ENCODE data around the gene GALNS.

The GALNS gene

GRCh38 chr16:88863426-88863825 lies 6.7 kb upstream of the GALNS start:
- TF ChIP-seq EZH2 (IDR thresholded peaks at IDR 0.05; ENCODE audit: borderline replicate concordance, low read depth, low read length, severe bottlenecking): no peak
- no peak for TF ChIP-seq CTCF (IDR thresholded peaks at IDR 0.05; ENCODE audit: borderline replicate concordance, extremely low read depth, low read length, poor library complexity, severe bottlenecking)
- Histone ChIP-seq H3K4me2 (ENCODE audit: insufficient read depth, low read length) (no peak overlapping the region), H3K27ac (ENCODE audit: low read length) (no peak overlapping the region), H3K79me2 (ENCODE audit: insufficient read depth, low read length) (peaks cover 5% of the 10 kb centered on the region), H3K27me3 (ENCODE audit: insufficient read depth, low read length, poor library complexity) (no peaks in the 10 kb centered on the region), H3K9ac (ENCODE audit: low read depth, low read length) (no peak overlapping the region), H3K4me3 (ENCODE audit: low read depth in 1 of 2, low read length in 2 of 2) (no peak overlapping the region), H3K9me3 (ENCODE audit: insufficient read depth, low read length, severe bottlenecking) (no peaks in the 10 kb centered on the region), H4K20me1 (ENCODE audit: insufficient read depth, low read length) (no peaks in the 10 kb centered on the region), H3K36me3 (ENCODE audit: insufficient read depth, low read length) (peaks cover 38% of the 10 kb centered on the region), H2AFZ (ENCODE audit: low read depth, low read length) (no peak overlapping the region), H3K4me1 (ENCODE audit: insufficient read depth, low read length) (peaks cover 6% of the 10 kb centered on the region)
- no peak for DNase-seq
- no peak for ATAC-seq (ENCODE audit: insufficient read depth, low read depth)

GRCh38 chr16:88862968-88863367 lies 6.2 kb upstream of the GALNS start:
- no peaks in the 10 kb centered on the region for H4K20me1 ChIP-seq (ENCODE audit: insufficient read depth, low read length)
- no peaks in the 10 kb centered on the region for H3K27me3 ChIP-seq (ENCODE audit: insufficient read depth, low read length, poor library complexity)
- peaks cover 10% of the 10 kb centered on the region for H3K4me1 ChIP-seq (ENCODE audit: insufficient read depth, low read length)
- no peak overlapping the region for H2AFZ ChIP-seq (ENCODE audit: low read depth, low read length)
- no peak overlapping the region for H3K9ac ChIP-seq (ENCODE audit: low read depth, low read length)
- no peak for TF ChIP-seq EZH2 (IDR thresholded peaks at IDR 0.05; ENCODE audit: borderline replicate concordance, low read depth, low read length, severe bottlenecking)
- H3K4me3 ChIP-seq (ENCODE audit: low read depth in 1 of 2, low read length in 2 of 2): no peak overlapping the region
- H3K79me2 ChIP-seq (ENCODE audit: insufficient read depth, low read length): peaks cover 9% of the 10 kb centered on the region
- DNase-seq: no peak
- H3K4me2 ChIP-seq (ENCODE audit: insufficient read depth, low read length): no peak overlapping the region
- no peak overlapping the region for H3K27ac ChIP-seq (ENCODE audit: low read length)
- no peaks in the 10 kb centered on the region for H3K9me3 ChIP-seq (ENCODE audit: insufficient read depth, low read length, severe bottlenecking)
- H3K36me3 ChIP-seq (ENCODE audit: insufficient read depth, low read length): peaks cover 39% of the 10 kb centered on the region
- no peak for ATAC-seq (ENCODE audit: insufficient read depth, low read depth)

- no peak overlapping the region for H2AFZ ChIP-seq (ENCODE audit: low read depth, low read length)
- no peak overlapping the region for H3K4me3 ChIP-seq (ENCODE audit: low read depth in 1 of 2, low read length in 2 of 2)
- DNase-seq: no peak
- no peaks in the 10 kb centered on the region for H3K9me3 ChIP-seq (ENCODE audit: insufficient read depth, low read length, severe bottlenecking)
- peaks cover 39% of the 10 kb centered on the region for H3K36me3 ChIP-seq (ENCODE audit: insufficient read depth, low read length)
- no peak overlapping the region for H3K9ac ChIP-seq (ENCODE audit: low read depth, low read length)
- ATAC-seq (ENCODE audit: insufficient read depth, low read depth): no peak
- TF ChIP-seq CTCF (IDR thresholded peaks at IDR 0.05; ENCODE audit: borderline replicate concordance, extremely low read depth, low read length, poor library complexity, severe bottlenecking) (no peak), EZH2 (IDR thresholded peaks at IDR 0.05; ENCODE audit: borderline replicate concordance, low read depth, low read length, severe bottlenecking) (no peak)
- H3K4me1 ChIP-seq (ENCODE audit: insufficient read depth, low read length): peaks cover 15% of the 10 kb centered on the region
- no peaks in the 10 kb centered on the region for H4K20me1 ChIP-seq (ENCODE audit: insufficient read depth, low read length)
- no peak overlapping the region for H3K27ac ChIP-seq (ENCODE audit: low read length)
- H3K79me2 ChIP-seq (ENCODE audit: insufficient read depth, low read length): peaks cover 19% of the 10 kb centered on the region
- H3K27me3 ChIP-seq (ENCODE audit: insufficient read depth, low read length, poor library complexity): no peaks in the 10 kb centered on the region
- H3K4me2 ChIP-seq (ENCODE audit: insufficient read depth, low read length): no peak overlapping the region
Observed at GRCh38 chr16:88861359-88861758, 4.6 kb upstream of the GALNS start.

GRCh38 chr16:88859381-88860091 lies 2.8 kb upstream of the GALNS start:
- no peak for ATAC-seq (ENCODE audit: insufficient read depth, low read depth)
- peaks cover 39% of the 10 kb centered on the region for H3K36me3 ChIP-seq (ENCODE audit: insufficient read depth, low read length)
- H3K9ac ChIP-seq (ENCODE audit: low read depth, low read length): no peak overlapping the region
- no peak overlapping the region for H2AFZ ChIP-seq (ENCODE audit: low read depth, low read length)
- H3K27me3 ChIP-seq (ENCODE audit: insufficient read depth, low read length, poor library complexity): no peaks in the 10 kb centered on the region
- H3K27ac ChIP-seq (ENCODE audit: low read length): no peak overlapping the region
- H3K79me2 ChIP-seq (ENCODE audit: insufficient read depth, low read length): peaks cover 24% of the 10 kb centered on the region
- no peak overlapping the region for H3K4me2 ChIP-seq (ENCODE audit: insufficient read depth, low read length)
- H3K4me3 ChIP-seq (ENCODE audit: low read depth in 1 of 2, low read length in 2 of 2): no peak overlapping the region
- TF ChIP-seq EZH2 (IDR thresholded peaks at IDR 0.05; ENCODE audit: borderline replicate concordance, low read depth, low read length, severe bottlenecking) (no peak), CTCF (IDR thresholded peaks at IDR 0.05; ENCODE audit: borderline replicate concordance, extremely low read depth, low read length, poor library complexity, severe bottlenecking) (no peak)
- no peaks in the 10 kb centered on the region for H3K9me3 ChIP-seq (ENCODE audit: insufficient read depth, low read length, severe bottlenecking)
- peaks cover 24% of the 10 kb centered on the region for H3K4me1 ChIP-seq (ENCODE audit: insufficient read depth, low read length)
- DNase-seq: no peak
- H4K20me1 ChIP-seq (ENCODE audit: insufficient read depth, low read length): peaks cover 2% of the 10 kb centered on the region; the same call in 1 of the 2 replicates

All from DND-41 (cell line).